ENCODE measurements around the gene AVPR2. TPM values are rescaled to one million over a fixed set of nuclear protein-coding genes. Genes with fewer than 3 reads are reported as not detected.

AVPR2 gene
- total and polyA plus RNA-seq, 5 donors from 2014 or later = not detected

DNA sequence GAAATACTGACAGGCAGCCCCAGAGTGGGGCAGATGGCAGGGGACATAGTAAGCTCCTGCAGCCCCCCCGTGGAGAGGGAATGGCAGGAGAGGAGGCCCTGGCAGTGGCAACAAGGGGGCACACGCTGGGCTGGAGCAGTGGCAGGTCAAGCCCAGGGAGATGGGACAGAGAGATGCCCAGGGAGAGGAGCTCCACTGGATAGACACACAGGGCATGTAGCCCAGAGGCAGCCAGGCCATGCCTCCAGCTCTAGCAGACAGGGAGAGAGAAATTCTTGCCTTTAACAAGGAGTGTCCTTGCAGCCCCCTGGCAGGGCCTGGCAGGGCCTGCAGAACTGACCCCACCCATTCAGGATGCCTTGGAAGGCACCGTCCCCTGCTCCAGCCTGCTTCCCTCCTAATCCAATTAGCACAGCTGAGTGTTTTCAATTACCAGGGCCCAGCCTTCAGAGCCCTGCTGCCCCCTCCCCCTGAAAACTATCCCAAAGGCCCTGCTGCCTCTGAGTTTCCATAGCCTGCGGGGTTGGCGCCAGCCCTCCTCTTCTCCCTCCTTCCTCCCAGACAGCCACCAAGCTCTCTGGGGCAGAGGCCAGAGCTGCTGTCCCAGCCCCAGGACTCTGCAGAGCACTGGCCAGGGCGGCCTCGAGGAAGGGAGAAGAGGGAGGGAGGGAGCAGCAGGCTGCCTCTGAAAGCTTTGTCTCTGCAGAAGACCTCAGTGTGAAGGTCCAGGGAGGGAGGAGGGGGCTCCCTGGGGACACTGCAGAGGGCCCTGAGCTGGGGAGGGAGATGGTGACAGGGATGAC is 31.0 kb upstream of the AVPR2 start:
- peaks cover 0 to 17% (median 1%) of the 10 kb centered on the region in 4 donors for H3K4me1 Mint-ChIP-seq
- H3K27me3 Mint-ChIP-seq = peaks cover 7% of the 10 kb centered on the region
- no peaks in the 10 kb centered on the region for H3K36me3 Mint-ChIP-seq
- H3K36me3 ChIP-seq (ENCODE audit: control insufficient read depth, insufficient read depth, low read length) = no peaks in the 10 kb centered on the region
- DNase-seq (no peak), ATAC-seq (ENCODE audit: low read depth in 2 of 2) (no peak)
- peaks cover 3% of the 10 kb centered on the region for H3K4me1 ChIP-seq (ENCODE audit: control insufficient read depth, insufficient read depth, low read length, poor library complexity, severe bottlenecking)
- no peak overlapping the region for H3K4me3 ChIP-seq (ENCODE audit: low read depth, low read length)
- H3K9me3 ChIP-seq (ENCODE audit: control insufficient read depth in 2 of 2, low read length in 2 of 2) = no peaks in the 10 kb centered on the region
- no peaks in the 10 kb centered on the region for H3K27me3 ChIP-seq (ENCODE audit: control insufficient read depth, insufficient read depth, low read length)
- H3K27ac ChIP-seq (ENCODE audit: insufficient read depth, low read length, poor library complexity, severe bottlenecking) = no peak overlapping the region
- H3K27ac Mint-ChIP-seq = no peak overlapping the region
- H3K4me3 Mint-ChIP-seq = no peak overlapping the region
- H3K9me3 Mint-ChIP-seq = peaks cover 0 to 8% (median 0%) of the 10 kb centered on the region in 7 donors

DNA sequence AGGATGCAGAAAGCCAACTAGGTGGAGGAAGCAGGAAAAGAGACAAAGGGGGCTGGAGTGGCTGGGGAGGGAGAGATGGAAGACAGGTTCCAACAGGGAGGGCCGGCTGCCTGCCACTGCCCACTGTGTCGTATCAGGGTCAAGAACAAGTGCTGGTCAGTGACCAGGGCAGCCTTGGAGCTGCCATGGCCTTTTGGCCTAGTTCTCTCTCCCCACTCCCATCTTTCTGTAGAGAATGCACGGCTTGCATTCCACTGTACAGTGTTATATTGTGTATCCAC is 30.4 kb upstream of the AVPR2 start:
- Histone ChIP-seq H3K27me3 (ENCODE audit: control insufficient read depth, insufficient read depth, low read length) (no peaks in the 10 kb centered on the region), H3K4me1 (ENCODE audit: control insufficient read depth, insufficient read depth, low read length, poor library complexity, severe bottlenecking) (peaks cover 7% of the 10 kb centered on the region), H3K9me3 (ENCODE audit: control insufficient read depth in 2 of 2, low read length in 2 of 2) (no peaks in the 10 kb centered on the region), H3K27ac (ENCODE audit: insufficient read depth, low read length, poor library complexity, severe bottlenecking) (no peak overlapping the region), H3K36me3 (ENCODE audit: control insufficient read depth, insufficient read depth, low read length) (no peaks in the 10 kb centered on the region), H3K4me3 (ENCODE audit: low read depth, low read length) (no peak overlapping the region)
- Mint-ChIP-seq H3K27ac (no peak overlapping the region), H3K27me3 (peaks cover 10% of the 10 kb centered on the region), H3K4me1 (peaks cover 0 to 23% (median 1%) of the 10 kb centered on the region in 4 donors), H3K4me3 (no peak overlapping the region), H3K9me3 (peaks cover 0 to 8% (median 0%) of the 10 kb centered on the region in 7 donors), H3K36me3 (no peaks in the 10 kb centered on the region)
- ATAC-seq (ENCODE audit: low read depth in 2 of 2) (no peak), DNase-seq (no peak)

DNA sequence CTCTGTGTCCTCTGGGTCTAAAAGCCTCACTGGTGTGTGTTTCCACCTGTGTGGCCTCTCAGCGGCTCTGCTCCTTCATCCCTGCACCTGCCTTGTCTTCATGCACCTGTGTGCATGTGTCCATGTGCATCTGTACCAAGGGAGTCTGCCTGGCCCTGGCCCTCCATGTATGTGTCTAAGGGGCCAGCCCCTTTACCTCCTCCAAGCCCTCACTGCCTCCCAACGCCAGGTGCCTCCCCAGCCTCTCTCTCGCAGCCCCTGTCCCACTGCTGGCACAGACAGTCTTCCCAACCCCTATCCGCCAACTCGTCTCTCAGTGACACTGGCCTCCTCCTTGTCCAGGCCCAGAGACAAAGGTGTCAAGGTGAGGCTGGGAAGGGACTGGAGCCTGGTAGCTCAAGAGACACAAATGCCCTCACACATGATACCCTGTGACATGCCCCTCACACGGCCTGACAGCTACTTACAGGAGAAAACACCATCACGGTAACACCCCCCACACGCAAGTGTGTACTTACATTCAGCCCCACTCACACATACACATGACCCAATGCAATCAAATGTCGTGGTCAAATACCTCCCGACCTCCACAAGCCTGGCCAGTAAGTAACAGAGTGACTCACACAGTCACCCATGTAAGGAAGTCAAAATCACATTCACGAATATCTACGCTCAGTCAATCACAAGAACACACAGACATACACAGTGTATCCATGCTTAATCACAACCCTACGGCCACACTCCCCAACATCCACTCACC is 29.9 kb upstream of the AVPR2 start:
- Histone ChIP-seq H3K36me3 (ENCODE audit: control insufficient read depth, insufficient read depth, low read length) (no peaks in the 10 kb centered on the region), H3K4me3 (ENCODE audit: low read depth, low read length) (no peak overlapping the region), H3K9me3 (ENCODE audit: control insufficient read depth in 2 of 2, low read length in 2 of 2) (no peaks in the 10 kb centered on the region), H3K27me3 (ENCODE audit: control insufficient read depth, insufficient read depth, low read length) (no peaks in the 10 kb centered on the region), H3K4me1 (ENCODE audit: control insufficient read depth, insufficient read depth, low read length, poor library complexity, severe bottlenecking) (peaks cover 10% of the 10 kb centered on the region), H3K27ac (ENCODE audit: insufficient read depth, low read length, poor library complexity, severe bottlenecking) (no peak overlapping the region)
- Mint-ChIP-seq H3K9me3 (peaks cover 0 to 8% (median 0%) of the 10 kb centered on the region in 7 donors), H3K36me3 (no peaks in the 10 kb centered on the region), H3K27ac (peak overlapping the region in 1 of 3 donors; percentile 43), H3K4me1 (peaks cover 0 to 27% (median 1%) of the 10 kb centered on the region in 4 donors), H3K27me3 (peaks cover 15% of the 10 kb centered on the region), H3K4me3 (peak overlapping the region in 1 of 4 donors; percentile 39)
- DNase-seq (no peak), ATAC-seq (ENCODE audit: low read depth in 2 of 2) (no peak)

DNA sequence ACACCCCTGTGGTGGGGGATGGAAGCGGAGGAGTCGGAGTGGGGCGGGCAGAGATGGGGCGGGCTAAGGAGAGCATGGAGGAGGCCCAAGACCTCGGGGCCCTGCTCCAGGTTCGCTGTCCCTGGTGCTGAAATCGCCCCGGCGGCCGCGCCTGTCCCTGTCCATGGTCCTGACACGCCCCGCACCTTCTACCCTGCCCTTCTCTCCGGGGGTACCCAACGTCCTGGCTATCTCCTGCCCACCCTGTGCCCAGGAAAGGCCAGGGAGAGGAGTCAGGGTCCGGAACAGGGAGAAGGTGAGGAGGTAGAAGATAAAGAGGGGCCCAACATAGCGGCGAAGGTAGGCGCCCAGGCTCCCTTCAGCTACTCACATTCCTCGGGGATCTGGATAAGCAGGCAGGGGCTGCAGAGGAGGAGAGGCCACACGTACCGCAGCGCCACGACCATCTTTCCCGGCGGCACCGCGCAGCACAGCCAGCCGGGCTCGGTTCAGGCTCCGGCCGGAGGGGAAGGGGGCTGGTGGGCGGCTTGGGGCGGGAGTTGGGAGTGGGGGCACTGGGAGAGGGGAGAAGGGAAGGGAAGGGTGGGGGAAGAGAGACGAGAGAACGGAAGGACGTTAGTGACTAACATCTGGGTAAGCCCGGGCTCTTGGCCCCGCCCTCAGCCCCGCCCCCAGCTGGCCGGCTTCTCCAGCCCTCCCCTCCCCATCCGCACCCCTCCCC is 28.9 kb upstream of the AVPR2 start:
- Mint-ChIP-seq H3K9me3 (peaks cover 0 to 8% (median 0%) of the 10 kb centered on the region in 7 donors), H3K36me3 (no peaks in the 10 kb centered on the region), H3K27ac (no peak overlapping the region), H3K4me1 (peaks cover 0 to 27% (median 1%) of the 10 kb centered on the region in 4 donors), H3K27me3 (peaks cover 16% of the 10 kb centered on the region), H3K4me3 (no peak overlapping the region)
- Histone ChIP-seq H3K27ac (ENCODE audit: insufficient read depth, low read length, poor library complexity, severe bottlenecking) (no peak overlapping the region), H3K4me3 (ENCODE audit: low read depth, low read length) (no peak overlapping the region), H3K9me3 (ENCODE audit: control insufficient read depth in 2 of 2, low read length in 2 of 2) (no peaks in the 10 kb centered on the region), H3K4me1 (ENCODE audit: control insufficient read depth, insufficient read depth, low read length, poor library complexity, severe bottlenecking) (peaks cover 10% of the 10 kb centered on the region), H3K27me3 (ENCODE audit: control insufficient read depth, insufficient read depth, low read length) (no peaks in the 10 kb centered on the region), H3K36me3 (ENCODE audit: control insufficient read depth, insufficient read depth, low read length) (no peaks in the 10 kb centered on the region)
- DNase-seq = peak; percentile 34 to 69 (median 58)
- ATAC-seq (ENCODE audit: low read depth in 2 of 2) = peak; percentile 53 to 64

DNA sequence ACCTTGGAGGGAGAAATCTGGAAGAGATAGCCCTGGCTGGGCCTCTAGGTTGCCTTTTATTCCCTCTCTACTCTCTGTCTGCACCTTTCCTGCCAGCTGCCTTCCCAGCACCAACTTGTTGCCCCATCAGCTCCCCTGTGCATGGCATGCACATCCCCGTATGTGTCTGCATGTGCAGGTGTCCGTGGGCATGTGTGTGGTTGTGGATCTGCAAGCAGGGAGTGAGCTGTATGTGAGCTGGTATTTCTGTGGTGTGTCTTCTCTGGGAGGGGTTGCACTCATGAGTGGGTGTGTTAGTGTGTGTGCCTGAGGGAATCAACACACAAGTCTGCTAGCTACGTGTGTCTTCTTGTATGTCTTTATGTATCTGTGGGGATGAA is 28.4 kb upstream of the AVPR2 start:
- Histone ChIP-seq H3K27me3 (ENCODE audit: control insufficient read depth, insufficient read depth, low read length) (no peaks in the 10 kb centered on the region), H3K9me3 (ENCODE audit: control insufficient read depth in 2 of 2, low read length in 2 of 2) (no peaks in the 10 kb centered on the region), H3K4me1 (ENCODE audit: control insufficient read depth, insufficient read depth, low read length, poor library complexity, severe bottlenecking) (peaks cover 10% of the 10 kb centered on the region), H3K27ac (ENCODE audit: insufficient read depth, low read length, poor library complexity, severe bottlenecking) (no peak overlapping the region), H3K4me3 (ENCODE audit: low read depth, low read length) (no peak overlapping the region), H3K36me3 (ENCODE audit: control insufficient read depth, insufficient read depth, low read length) (no peaks in the 10 kb centered on the region)
- Mint-ChIP-seq H3K4me3 (no peak overlapping the region), H3K27me3 (peaks cover 22% of the 10 kb centered on the region), H3K4me1 (peaks cover 0 to 27% (median 1%) of the 10 kb centered on the region in 4 donors), H3K27ac (no peak overlapping the region), H3K9me3 (peaks cover 0 to 8% (median 0%) of the 10 kb centered on the region in 7 donors), H3K36me3 (no peaks in the 10 kb centered on the region)
- ATAC-seq (ENCODE audit: low read depth in 2 of 2) = no peak
- no peak for DNase-seq

DNA sequence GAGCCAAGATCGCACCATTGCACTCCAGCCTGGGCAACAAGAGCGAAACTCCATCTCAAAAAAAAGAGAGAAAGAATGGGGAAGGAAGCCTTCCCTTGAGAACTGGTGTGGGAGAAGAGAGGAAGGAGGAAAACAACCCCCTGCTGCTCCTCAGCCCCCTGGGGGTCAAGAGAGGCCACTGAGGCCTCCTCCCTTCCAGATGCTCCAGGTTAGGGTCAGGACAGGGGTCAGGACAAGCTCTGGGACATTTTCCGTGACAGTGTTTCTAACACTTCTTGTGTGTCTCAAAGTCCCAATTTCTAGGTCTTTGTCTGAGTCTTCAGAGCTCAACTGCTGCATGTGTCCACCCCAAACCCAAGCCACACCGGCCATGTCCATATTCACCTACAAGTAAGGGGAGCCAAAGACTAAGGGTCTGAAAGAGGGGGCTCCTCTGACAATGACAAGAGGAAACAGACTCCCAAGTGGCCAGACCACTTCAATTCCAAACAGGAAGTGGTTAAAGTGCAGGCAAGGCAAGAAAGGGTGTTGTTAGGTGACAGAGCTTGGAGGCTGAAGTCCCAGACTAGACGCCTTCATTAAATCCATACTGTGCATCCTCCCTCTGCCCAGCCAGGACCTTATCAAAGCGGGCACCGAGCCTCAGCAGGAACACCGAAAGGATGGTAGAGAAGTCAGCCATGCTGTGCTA is 26.8 kb upstream of the AVPR2 start:
- H3K27ac ChIP-seq (ENCODE audit: insufficient read depth, low read length, poor library complexity, severe bottlenecking) = no peak overlapping the region
- peaks cover 10% of the 10 kb centered on the region for H3K4me1 ChIP-seq (ENCODE audit: control insufficient read depth, insufficient read depth, low read length, poor library complexity, severe bottlenecking)
- H3K27me3 ChIP-seq (ENCODE audit: control insufficient read depth, insufficient read depth, low read length) = no peaks in the 10 kb centered on the region
- DNase-seq = no peak
- Mint-ChIP-seq H3K4me1 (peaks cover 0 to 27% (median 1%) of the 10 kb centered on the region in 4 donors), H3K27me3 (peaks cover 23% of the 10 kb centered on the region), H3K4me3 (no peak overlapping the region), H3K36me3 (no peaks in the 10 kb centered on the region), H3K9me3 (peaks cover 0 to 8% (median 0%) of the 10 kb centered on the region in 7 donors), H3K27ac (no peak overlapping the region)
- no peaks in the 10 kb centered on the region for H3K9me3 ChIP-seq (ENCODE audit: control insufficient read depth in 2 of 2, low read length in 2 of 2)
- no peaks in the 10 kb centered on the region for H3K36me3 ChIP-seq (ENCODE audit: control insufficient read depth, insufficient read depth, low read length)
- no peak overlapping the region for H3K4me3 ChIP-seq (ENCODE audit: low read depth, low read length)
- ATAC-seq (ENCODE audit: low read depth in 2 of 2) = no peak

DNA sequence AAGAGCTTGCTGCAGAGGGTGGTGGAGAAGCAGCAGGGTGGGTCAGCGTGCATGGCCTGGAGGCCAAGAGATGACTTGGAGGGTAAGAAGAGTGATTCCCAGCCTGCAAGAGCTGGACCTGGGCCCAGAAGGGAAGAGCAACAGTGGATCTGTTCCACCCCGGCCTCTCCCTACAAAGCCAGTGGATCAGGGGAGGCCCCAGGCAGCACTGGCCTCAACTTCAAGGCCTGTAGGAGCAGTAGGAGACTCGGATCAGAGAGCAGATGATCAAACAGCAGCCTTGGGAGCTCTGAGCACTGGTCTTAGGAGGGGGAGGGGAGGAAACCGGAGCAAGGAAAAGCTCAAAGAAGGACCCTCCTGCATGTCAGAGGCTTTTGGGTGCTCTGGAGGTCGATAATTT is 26.1 kb upstream of the AVPR2 start:
- peak overlapping the region in 1 of 4 donors; percentile 13 for H3K4me3 Mint-ChIP-seq
- H3K27ac ChIP-seq (ENCODE audit: insufficient read depth, low read length, poor library complexity, severe bottlenecking) = no peak overlapping the region
- peaks cover 10% of the 10 kb centered on the region for H3K4me1 ChIP-seq (ENCODE audit: control insufficient read depth, insufficient read depth, low read length, poor library complexity, severe bottlenecking)
- H3K9me3 Mint-ChIP-seq = peaks cover 0 to 6% (median 0%) of the 10 kb centered on the region in 7 donors
- H3K4me3 ChIP-seq (ENCODE audit: low read depth, low read length) = no peak overlapping the region
- no peaks in the 10 kb centered on the region for H3K36me3 ChIP-seq (ENCODE audit: control insufficient read depth, insufficient read depth, low read length)
- ATAC-seq (ENCODE audit: low read depth in 2 of 2) = no peak
- H3K9me3 ChIP-seq (ENCODE audit: control insufficient read depth in 2 of 2, low read length in 2 of 2) = no peaks in the 10 kb centered on the region
- H3K36me3 Mint-ChIP-seq = no peaks in the 10 kb centered on the region
- peaks cover 0 to 27% (median 1%) of the 10 kb centered on the region in 4 donors for H3K4me1 Mint-ChIP-seq
- DNase-seq = no peak
- no peak overlapping the region for H3K27ac Mint-ChIP-seq
- no peaks in the 10 kb centered on the region for H3K27me3 ChIP-seq (ENCODE audit: control insufficient read depth, insufficient read depth, low read length)
- peaks cover 23% of the 10 kb centered on the region for H3K27me3 Mint-ChIP-seq

All from CD4-positive, CD25-positive, alpha-beta regulatory T cell (primary cell).